Activated naive CD4-positive, alpha-beta T cell treated with anti-CD3 and anti-CD28 coated beads for 36 hours (primary cell): ENCODE measurements around the gene RYR1. TPM values are rescaled to one million over a fixed set of nuclear protein-coding genes. Genes with fewer than 3 reads are reported as not detected.
"Not testable (repeated sequence)": the region's sequence is repeated elsewhere in the genome, so short reads cannot be mapped to it uniquely, and the experiment has no call there.

Source experiments
- CTCF ChIA-PET: fragments of 350-600 bp; sonication (Branson Sonifier 250); formaldehyde crosslinking; loops from one replicate; lab custom pipeline; 2021; ENCODE audit warnings: antibody characterized with exemption; lab: Charles Lee
- DNase-seq: peaks from one replicate; pipeline ENCODE4 v3.0.0-alpha.2; 2020
- H3K27ac Mint-ChIP-seq: one replicate; pipeline ENCODE4 v1.8.0; 2021; ENCODE audit warnings: mild to moderate bottlenecking, mixed read lengths
- H3K27me3 Mint-ChIP-seq: one replicate; pipeline ENCODE4 v1.8.0; 2021; ENCODE audit warnings: low read depth, mixed read lengths
- H3K36me3 Mint-ChIP-seq: one replicate; pipeline ENCODE4 v1.8.0; 2021; ENCODE audit warnings: low read depth, mixed read lengths
- H3K4me1 Mint-ChIP-seq: one replicate; pipeline ENCODE4 v1.8.0; 2021; ENCODE audit warnings: low read depth, mixed read lengths
- H3K4me3 Mint-ChIP-seq: one replicate; pipeline ENCODE4 v1.8.0; 2021; ENCODE audit warnings: mild to moderate bottlenecking, moderate library complexity, mixed read lengths
- H3K9me3 Mint-ChIP-seq: one replicate; pipeline ENCODE4 v1.8.0; 2021; ENCODE audit warnings: mixed read lengths
- intact Hi-C: fragments of 100-400 bp; cut with micrococcal nuclease; formaldehyde crosslinking; loops from one replicate; pipeline ENCODE4 v1.15.1; 2023
- total RNA-seq, 2 experiments: library from RNA; stranded (reverse); gene quantifications; one replicate each; pipeline ENCODE4 v1.2.3, GENCODE V29; 2021

The RYR1 gene
- total RNA-seq, 2 experiments from 2014 or later = 0.96 to 1.6 TPM

- no peak for DNase-seq
- H3K4me1 Mint-ChIP-seq = peaks cover 6% of the 10 kb centered on the region
- H3K36me3 Mint-ChIP-seq = no peaks in the 10 kb centered on the region
- no peaks in the 10 kb centered on the region for H3K27me3 Mint-ChIP-seq
- intact Hi-C loops = no loop called here
- H3K4me3 Mint-ChIP-seq = no peak overlapping the region
- H3K27ac Mint-ChIP-seq = no peak overlapping the region
- CTCF ChIA-PET = no interaction called here
- H3K9me3 Mint-ChIP-seq = no peaks in the 10 kb centered on the region
Observed at GRCh38 chr19:38505958-38506357, 72.5 kb downstream of the RYR1 start.

DNA sequence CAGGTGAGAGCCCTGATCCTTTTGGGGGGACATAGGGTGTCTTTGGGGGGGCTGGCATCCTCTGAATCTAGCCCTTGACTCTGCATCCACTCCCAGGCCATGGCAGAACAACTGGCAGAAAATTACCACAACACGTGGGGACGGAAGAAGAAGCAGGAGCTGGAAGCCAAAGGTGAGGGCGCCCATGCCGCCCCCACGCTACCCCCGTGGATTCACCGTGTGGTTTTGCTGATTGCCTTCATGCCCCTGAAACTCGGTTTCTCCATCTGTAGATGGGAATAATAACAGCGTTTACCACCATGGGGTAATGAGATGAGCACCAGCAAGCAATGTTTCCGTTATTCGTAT, 72.9 kb downstream of the RYR1 start:
- Mint-ChIP-seq H3K36me3 (no peaks in the 10 kb centered on the region), H3K4me3 (no peak overlapping the region)
- intact Hi-C loops = no loop called here

GRCh38 chr19:38506723-38507550, 73.4 kb downstream of the RYR1 start:
- no peak overlapping the region for H3K27ac Mint-ChIP-seq
- intact Hi-C loops = no loop called here
- H3K27me3 Mint-ChIP-seq = no peaks in the 10 kb centered on the region
- peak; percentile 93 for DNase-seq
- H3K4me3 Mint-ChIP-seq = no peak overlapping the region
- CTCF ChIA-PET = interaction anchor here (0.7 kb wide), 1 partner anchor 9 kb away, joined by 3 read pairs; no protein-coding TSS in a partner anchor
- H3K36me3 Mint-ChIP-seq = no peaks in the 10 kb centered on the region
- H3K4me1 Mint-ChIP-seq = peaks cover 6% of the 10 kb centered on the region
- H3K9me3 Mint-ChIP-seq = no peaks in the 10 kb centered on the region

More for the DNA sequence above, 72.9 kb downstream of the RYR1 start:
- Mint-ChIP-seq H3K4me1 (peaks cover 6% of the 10 kb centered on the region), H3K9me3 (no peaks in the 10 kb centered on the region), H3K27me3 (no peaks in the 10 kb centered on the region), H3K27ac (no peak overlapping the region)
- no peak for DNase-seq
- CTCF ChIA-PET = no interaction called here

DNA sequence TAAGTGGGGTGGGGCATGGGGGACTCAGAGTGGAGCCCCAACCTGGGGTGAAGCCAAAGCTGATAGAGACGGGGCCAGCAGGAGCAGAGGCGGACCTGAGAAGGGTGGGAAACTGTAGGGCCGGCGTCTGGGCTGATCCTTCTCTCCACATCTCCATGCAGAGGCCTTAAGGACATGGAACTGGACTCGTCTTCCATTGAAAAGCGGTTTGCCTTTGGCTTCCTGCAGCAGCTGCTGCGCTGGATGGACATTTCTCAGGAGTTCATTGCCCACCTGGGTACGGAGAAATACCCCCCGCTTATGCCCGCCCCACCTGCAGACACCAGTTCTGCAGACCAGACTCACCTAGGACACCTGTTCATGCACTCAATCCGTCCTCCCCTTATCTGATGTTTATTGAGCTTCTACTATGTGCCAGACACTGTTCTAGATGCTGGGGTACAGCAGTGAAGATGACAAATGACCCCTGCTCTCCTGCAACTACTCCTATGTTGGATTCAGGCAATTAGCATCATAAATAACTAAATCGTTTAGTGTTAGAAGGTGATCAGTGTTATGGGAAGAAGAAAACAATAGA, 74.1 kb downstream of the RYR1 start:
- H3K27me3 Mint-ChIP-seq = no peaks in the 10 kb centered on the region
- CTCF ChIA-PET = interaction anchor here (0.7 to 1.7 kb wide), 2 partner anchors 8 to 105 kb away, joined by 3 to 4 read pairs; partner anchors contain the start of gene FAM98C
- no peak for DNase-seq
- intact Hi-C loops = no loop called here
- no peaks in the 10 kb centered on the region for H3K36me3 Mint-ChIP-seq
- no peak overlapping the region for H3K27ac Mint-ChIP-seq
- peaks cover 6% of the 10 kb centered on the region for H3K4me1 Mint-ChIP-seq
- H3K9me3 Mint-ChIP-seq = no peaks in the 10 kb centered on the region
- no peak overlapping the region for H3K4me3 Mint-ChIP-seq

- intact Hi-C loops = no loop called here
- Mint-ChIP-seq H3K27ac (no peak overlapping the region), H3K4me3 (no peak overlapping the region), H3K4me1 (peaks cover 6% of the 10 kb centered on the region), H3K27me3 (no peaks in the 10 kb centered on the region), H3K9me3 (no peaks in the 10 kb centered on the region), H3K36me3 (no peaks in the 10 kb centered on the region)
- no peak for DNase-seq
- CTCF ChIA-PET = interaction anchor here (0.6 to 1.7 kb wide), 2 partner anchors 47 to 105 kb away, joined by 3 to 4 read pairs; partner anchors contain the start of gene FAM98C
Observed at GRCh38 chr19:38508507-38508906, 75.0 kb downstream of the RYR1 start.

- H3K4me3 Mint-ChIP-seq = no peak overlapping the region
- CTCF ChIA-PET = interaction anchor here (0.6 to 1.7 kb wide), 2 partner anchors 48 to 106 kb away, joined by 3 to 4 read pairs; partner anchors contain the start of gene FAM98C
- H3K9me3 Mint-ChIP-seq = no peaks in the 10 kb centered on the region
- no peaks in the 10 kb centered on the region for H3K36me3 Mint-ChIP-seq
- H3K4me1 Mint-ChIP-seq = peaks cover 6% of the 10 kb centered on the region
- H3K27me3 Mint-ChIP-seq = no peaks in the 10 kb centered on the region
- no peak overlapping the region for H3K27ac Mint-ChIP-seq
- DNase-seq = no peak
- intact Hi-C loops = no loop called here
Observed at GRCh38 chr19:38509027-38509426, 75.5 kb downstream of the RYR1 start.

GRCh38 chr19:38511074-38511708, 77.7 kb downstream of the RYR1 start:
- Mint-ChIP-seq H3K27ac (no peak overlapping the region), H3K36me3 (no peaks in the 10 kb centered on the region), H3K4me1 (peaks cover 12% of the 10 kb centered on the region), H3K9me3 (no peaks in the 10 kb centered on the region), H3K4me3 (no peak overlapping the region), H3K27me3 (no peaks in the 10 kb centered on the region)
- DNase-seq = no peak
- intact Hi-C loops = no loop called here
- CTCF ChIA-PET = no interaction called here

DNA sequence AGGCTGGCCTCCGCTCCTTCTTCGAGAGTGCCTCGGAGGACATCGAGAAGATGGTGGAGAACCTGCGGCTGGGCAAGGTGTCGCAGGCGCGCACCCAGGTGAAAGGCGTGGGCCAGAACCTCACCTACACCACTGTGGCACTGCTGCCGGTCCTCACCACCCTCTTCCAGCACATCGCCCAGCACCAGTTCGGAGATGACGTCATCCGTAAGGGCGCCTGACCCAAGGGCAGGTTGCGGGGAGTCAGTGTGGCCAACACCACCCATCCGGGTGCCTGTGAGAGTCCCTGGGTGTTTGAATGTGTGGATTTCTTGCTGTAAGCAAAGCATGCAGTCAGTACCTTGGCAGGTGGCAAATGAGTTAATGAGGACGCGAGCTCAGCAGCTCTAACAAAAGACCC, 78.8 kb downstream of the RYR1 start:
- intact Hi-C loops = no loop called here
- Mint-ChIP-seq H3K9me3 (no peaks in the 10 kb centered on the region), H3K4me1 (peaks cover 7% of the 10 kb centered on the region), H3K4me3 (no peak overlapping the region), H3K36me3 (no peaks in the 10 kb centered on the region), H3K27me3 (no peaks in the 10 kb centered on the region), H3K27ac (no peak overlapping the region)
- CTCF ChIA-PET = interaction anchor here (0.6 to 4.5 kb wide), 2 partner anchors 122 to 320 kb away, joined by 3 to 39 read pairs; no protein-coding TSS in a partner anchor
- DNase-seq = no peak

DNA sequence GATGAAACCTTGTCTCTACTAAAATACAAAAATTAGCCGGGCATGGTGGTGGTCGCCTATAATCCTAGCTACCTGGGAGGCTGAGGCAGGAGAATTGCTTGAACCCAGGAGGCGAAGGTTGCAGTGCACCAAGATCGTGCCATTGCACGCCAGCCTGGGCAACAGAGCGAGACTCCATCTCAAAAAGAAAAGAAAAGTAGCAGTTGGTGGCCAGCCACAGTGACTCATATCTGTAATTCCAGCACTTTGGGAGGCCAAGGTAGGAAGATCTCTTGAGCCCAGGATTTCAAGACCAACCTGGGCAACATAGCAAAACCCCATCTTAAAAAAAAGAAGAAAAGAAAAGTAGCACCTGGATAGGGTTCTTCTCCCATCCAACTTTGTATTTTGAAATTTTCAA, 79.7 kb downstream of the RYR1 start:
- H3K27me3 Mint-ChIP-seq, H3K4me1 Mint-ChIP-seq, intact Hi-C loops, H3K9me3 Mint-ChIP-seq, DNase-seq, H3K27ac Mint-ChIP-seq, H3K4me3 Mint-ChIP-seq, H3K36me3 Mint-ChIP-seq: not testable (repeated sequence)
- CTCF ChIA-PET = interaction anchor here (0.7 to 4.5 kb wide), 3 partner anchors 101 to 163 kb away, joined by 3 to 39 read pairs (median 3); no protein-coding TSS in a partner anchor

DNA sequence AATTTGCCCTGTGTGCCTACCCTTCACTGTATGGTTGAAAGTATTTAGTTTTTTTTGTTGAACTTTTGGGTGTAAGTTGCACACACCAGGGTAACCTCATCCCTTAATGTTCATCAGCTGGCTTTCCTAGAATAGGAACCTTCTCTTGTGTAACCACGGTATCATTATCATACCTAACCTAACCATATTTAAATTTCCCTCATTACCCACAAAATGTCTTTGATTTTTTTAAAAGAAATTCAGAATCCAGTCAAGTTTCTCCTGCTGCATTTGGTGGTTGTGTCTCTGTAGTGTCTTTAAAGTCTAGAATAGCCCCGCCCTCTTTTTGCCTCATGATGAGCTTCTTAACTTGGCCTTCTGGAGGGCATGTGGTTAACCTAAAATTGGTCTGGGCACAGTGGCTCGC, 80.3 kb downstream of the RYR1 start:
- Mint-ChIP-seq H3K4me1 (peaks cover 7% of the 10 kb centered on the region), H3K27me3 (no peaks in the 10 kb centered on the region), H3K27ac (no peak overlapping the region), H3K36me3 (no peaks in the 10 kb centered on the region), H3K9me3 (no peaks in the 10 kb centered on the region), H3K4me3 (no peak overlapping the region)
- DNase-seq = no peak
- intact Hi-C loops = loop anchor here (2.0 kb wide), 1 partner anchor 31 kb away; no protein-coding TSS in a partner anchor
- CTCF ChIA-PET = interaction anchor here (0.6 to 4.5 kb wide), 4 partner anchors 10 to 163 kb away, joined by 3 to 39 read pairs (median 3); no protein-coding TSS in a partner anchor

- no peaks in the 10 kb centered on the region for H3K36me3 Mint-ChIP-seq
- peaks cover 7% of the 10 kb centered on the region for H3K4me1 Mint-ChIP-seq
- H3K4me3 Mint-ChIP-seq = no peak overlapping the region
- no peak overlapping the region for H3K27ac Mint-ChIP-seq
- CTCF ChIA-PET = interaction anchor here (0.6 to 4.5 kb wide), 20 partner anchors 8 to 468 kb away, joined by 3 to 39 read pairs (median 3); partner anchors contain the start of genes EIF3K, FAM98C and MAP4K1
- H3K9me3 Mint-ChIP-seq = no peaks in the 10 kb centered on the region
- intact Hi-C loops = loop anchor here (1.0 to 2.0 kb wide), 5 partner anchors 30 to 415 kb away; partner anchors contain the start of genes EIF3K, FAM98C, MRPS12 and SARS2
- DNase-seq = peak; percentile 82
- no peaks in the 10 kb centered on the region for H3K27me3 Mint-ChIP-seq
Observed at GRCh38 chr19:38514812-38515633, 81.5 kb downstream of the RYR1 start.
